HG03280 (cell line): ENCODE measurements around the gene ARID3A.
A peak's percentile ranks its signal among the peaks of the same experiment; 100 is the strongest.

ENCODE experiments used
- ATAC-seq: cut with Tn5 transposase; IDR thresholded peaks from one replicate; pipeline ENCODE4 v1.9.1; 2021; ENCODE audit warnings: mild to moderate bottlenecking, moderate library complexity; ENCODE audit not compliant: unreplicated experiment

Gene ARID3A

GRCh38 chr19:911197-912033 lies 14.4 kb upstream of the ARID3A start:
- no peak for ATAC-seq

- no peak for ATAC-seq
Observed at GRCh38 chr19:912181-913079, 13.4 kb upstream of the ARID3A start.

GRCh38 chr19:913080-913748 lies 12.6 kb upstream of the ARID3A start, which contains the start of gene R3HDM4:
Gene R3HDM4, minus strand, starts transcription at chr19:913219. Its CDS starts 62 bp downstream, at chr19:913157.
- peak; percentile 60 for ATAC-seq

- no peak for ATAC-seq
Observed at GRCh38 chr19:916645-917322, 9.1 kb upstream of the ARID3A start.

GRCh38 chr19:917323-918151 lies 8.3 kb upstream of the ARID3A start, which contains the start of gene KISS1R:
Gene KISS1R, plus strand, starts transcription at chr19:917333. Its CDS starts 170 bp downstream, at chr19:917503.
- no peak for ATAC-seq

- no peak for ATAC-seq
Observed at GRCh38 chr19:918152-918437, 7.7 kb upstream of the ARID3A start.

GRCh38 chr19:918481-919198 lies 7.2 kb upstream of the ARID3A start:
- no peak for ATAC-seq

- ATAC-seq = no peak
Observed at GRCh38 chr19:919199-920050, 6.4 kb upstream of the ARID3A start.

- no peak for ATAC-seq
Observed at GRCh38 chr19:920051-920864, 5.6 kb upstream of the ARID3A start.

GRCh38 chr19:924553-925086 lies 1.2 kb upstream of the ARID3A start:
- ATAC-seq = no peak

GRCh38 chr19:925087-925525 lies 729 bp upstream of the ARID3A start:
- peak; percentile 43 for ATAC-seq

GRCh38 chr19:926323-926588 lies 421 bp downstream of the ARID3A start:
- ATAC-seq = no peak

- no peak for ATAC-seq
Observed at GRCh38 chr19:926589-927350, 935 bp downstream of the ARID3A start.

GRCh38 chr19:927351-927779 lies 1.5 kb downstream of the ARID3A start:
- ATAC-seq = no peak

- ATAC-seq = no peak
Observed at GRCh38 chr19:927780-928401, 2.1 kb downstream of the ARID3A start.
